Ishikawa (cell line): ENCODE data around the gene PSORS1C1.

Experiments used
- CEBPB ChIP-seq: IDR thresholded peaks from 2 replicates; pipeline ENCODE4 v1.6.1; 2012
- CREB1 ChIP-seq: IDR thresholded peaks from 2 replicates; pipeline ENCODE4 v1.6.1; 2012; ENCODE audit warnings: low read depth
- EGR1 ChIP-seq: IDR thresholded peaks from 2 replicates; pipeline ENCODE4 v1.6.1; 2012
- EP300 ChIP-seq: IDR thresholded peaks from 2 replicates; pipeline ENCODE4 v1.6.1; 2012; ENCODE audit warnings: borderline replicate concordance
- FOXM1 ChIP-seq: IDR thresholded peaks from 2 replicates; pipeline ENCODE4 v1.6.1; 2012; ENCODE audit warnings: low read depth, borderline replicate concordance
- MAX ChIP-seq: IDR thresholded peaks from 2 replicates; pipeline ENCODE4 v1.6.1; 2012
- RAD21 ChIP-seq: IDR thresholded peaks from 2 replicates; pipeline ENCODE4 v1.6.1; 2012; ENCODE audit warnings: low read depth
- REST ChIP-seq: IDR thresholded peaks from 2 replicates; pipeline ENCODE4 v1.6.1; 2012; ENCODE audit warnings: low read depth, mild to moderate bottlenecking
- TAF1 ChIP-seq: IDR thresholded peaks from 2 replicates; pipeline ENCODE4 v1.6.1; 2012; ENCODE audit warnings: low read depth, mild to moderate bottlenecking
- TCF12 ChIP-seq: IDR thresholded peaks from 2 replicates; pipeline ENCODE4 v1.6.1; 2012; ENCODE audit warnings: low read depth
- TEAD4 ChIP-seq: IDR thresholded peaks from 2 replicates; pipeline ENCODE4 v1.6.1; 2012
- USF1 ChIP-seq: IDR thresholded peaks from 2 replicates; pipeline ENCODE4 v1.6.1; 2012
- YY1 ChIP-seq: IDR thresholded peaks from 2 replicates; pipeline ENCODE4 v1.6.1; 2012; ENCODE audit warnings: low read depth

GRCh38 chr6:31096656-31097055 is 17.9 kb upstream of the PSORS1C1 start:
- TF ChIP-seq FOXM1, result no peak
- TF ChIP-seq TAF1, result no peak
- no peak for TF ChIP-seq YY1
- no peak for TF ChIP-seq USF1
- TF ChIP-seq EGR1, result no peak
- TF ChIP-seq EP300, result no peak
- TF ChIP-seq MAX, result no peak
- TF ChIP-seq CREB1, result no peak
- TF ChIP-seq REST, result no peak
- no peak for TF ChIP-seq CEBPB
- TF ChIP-seq RAD21, result no peak
- no peak for TF ChIP-seq TEAD4
- TF ChIP-seq TCF12, result no peak
